Measurements from ENCODE around the gene NAPA.
A peak's percentile ranks its signal among the peaks of the same experiment; 100 is the strongest.

NAPA gene

GRCh38 chr19:47456721-47457474 lies 58.0 kb downstream of the NAPA start:
- no peak for DNase-seq

DNA sequence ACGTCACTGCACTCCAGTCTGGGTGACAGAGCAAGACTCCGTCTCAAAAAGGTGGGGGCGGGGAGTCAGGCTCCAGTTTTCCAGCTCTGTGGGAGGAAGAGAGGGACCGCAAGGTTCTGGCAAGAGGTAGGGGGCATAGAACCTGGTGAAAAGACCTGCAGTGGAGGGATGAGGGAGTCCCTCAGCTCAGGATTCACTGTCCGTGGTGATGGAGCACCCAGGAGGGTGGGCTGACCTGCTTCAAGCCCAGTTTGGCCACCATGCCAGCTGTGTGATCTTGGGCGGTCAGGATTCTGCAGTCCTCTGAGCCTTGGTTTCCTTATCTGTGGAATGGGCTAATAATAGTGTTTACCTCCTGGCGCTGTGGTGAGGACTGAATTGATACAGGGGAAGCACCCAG lies 64.4 kb downstream of the NAPA start:
- no peak for DNase-seq

DNA sequence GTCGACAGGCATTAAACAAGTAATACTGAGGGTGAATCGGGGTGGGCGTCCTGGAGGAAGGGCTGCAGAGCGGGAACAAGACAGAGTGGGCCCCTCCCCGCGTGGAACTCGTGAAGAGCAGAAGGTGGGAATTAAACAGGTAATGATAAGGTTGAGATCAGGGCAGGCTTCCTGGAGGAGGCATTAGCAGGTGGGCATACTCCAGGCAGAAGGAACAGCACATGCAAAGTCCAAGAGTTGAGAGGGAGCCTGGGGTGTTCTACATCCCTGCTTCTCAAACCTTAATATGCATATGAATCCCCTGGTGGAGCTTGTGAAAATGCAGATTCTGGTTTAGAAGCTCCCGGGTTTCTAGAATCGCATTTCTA lies 66.5 kb downstream of the NAPA start:
- no peak for DNase-seq

- peak; percentile 51 for DNase-seq
Observed at GRCh38 chr19:47447470-47448359, 67.1 kb downstream of the NAPA start.

DNA sequence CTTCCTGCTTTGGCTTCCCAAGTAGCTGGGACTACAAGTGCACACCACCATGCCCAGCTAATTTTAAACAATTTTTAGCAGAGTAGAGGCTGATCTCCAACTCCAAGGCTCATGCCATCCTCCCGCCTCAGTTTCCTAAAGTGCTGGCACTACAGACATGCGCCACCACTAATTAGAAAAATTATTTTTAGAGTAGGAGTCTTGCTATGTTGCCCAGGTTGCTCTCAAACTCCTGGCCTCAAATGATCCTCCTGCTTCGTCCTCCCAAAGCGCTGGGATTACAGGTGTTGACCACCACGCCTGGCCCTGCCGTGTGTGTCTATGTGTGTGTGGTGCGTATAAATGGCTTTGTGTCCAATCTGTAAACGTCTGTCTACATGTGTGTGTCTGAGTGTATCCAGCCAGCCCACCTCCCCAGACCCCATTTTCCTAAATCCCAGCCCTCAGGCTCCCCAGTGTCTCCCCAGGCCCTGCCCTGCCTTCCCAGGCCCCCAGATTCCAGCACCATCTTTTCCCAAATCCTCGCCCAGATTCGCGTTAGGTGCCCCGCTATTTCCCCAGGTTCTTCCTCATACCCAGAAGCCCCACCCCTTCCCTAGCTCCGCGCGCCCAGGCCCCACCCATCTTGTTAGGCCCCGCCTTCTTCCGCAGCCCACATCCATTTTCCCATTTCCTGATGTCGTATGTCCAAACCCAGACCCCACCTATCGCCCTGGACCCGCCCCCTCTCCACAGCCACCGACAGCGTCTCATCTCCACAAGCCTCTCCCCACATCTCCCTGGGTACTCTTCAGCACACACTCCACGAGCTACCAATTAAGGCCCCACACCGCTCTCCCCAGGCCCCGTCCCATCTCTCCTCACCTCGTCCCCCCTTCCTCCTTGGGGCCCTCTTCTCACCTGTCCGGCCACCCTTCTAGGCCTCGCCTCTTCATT lies 68.1 kb downstream of the NAPA start:
- peak; percentile 19 for DNase-seq

DNA sequence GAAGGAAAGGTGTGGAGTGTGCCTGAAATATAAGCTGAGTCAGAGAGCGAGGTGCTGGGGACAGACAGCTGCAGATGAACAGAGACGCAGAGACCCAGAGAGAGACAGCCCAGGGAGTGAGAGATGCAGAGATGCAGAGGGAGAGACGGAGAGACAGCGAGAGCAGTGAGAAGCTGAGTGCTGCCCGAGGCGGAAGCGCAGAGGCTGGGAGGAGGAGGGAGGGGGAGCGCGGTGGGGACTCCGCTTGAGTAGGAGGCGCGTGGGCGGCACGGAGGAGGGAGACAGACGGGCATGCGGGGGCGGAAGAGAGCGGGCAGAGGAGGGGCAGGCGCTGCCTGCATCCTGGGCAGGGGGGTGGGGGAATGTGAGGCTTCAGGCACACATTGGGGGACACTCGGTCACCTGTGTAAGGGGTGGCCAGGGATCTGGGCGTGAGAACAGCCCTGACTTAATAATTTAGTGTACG lies 68.9 kb downstream of the NAPA start:
- DNase-seq = peak; percentile 68

DNA sequence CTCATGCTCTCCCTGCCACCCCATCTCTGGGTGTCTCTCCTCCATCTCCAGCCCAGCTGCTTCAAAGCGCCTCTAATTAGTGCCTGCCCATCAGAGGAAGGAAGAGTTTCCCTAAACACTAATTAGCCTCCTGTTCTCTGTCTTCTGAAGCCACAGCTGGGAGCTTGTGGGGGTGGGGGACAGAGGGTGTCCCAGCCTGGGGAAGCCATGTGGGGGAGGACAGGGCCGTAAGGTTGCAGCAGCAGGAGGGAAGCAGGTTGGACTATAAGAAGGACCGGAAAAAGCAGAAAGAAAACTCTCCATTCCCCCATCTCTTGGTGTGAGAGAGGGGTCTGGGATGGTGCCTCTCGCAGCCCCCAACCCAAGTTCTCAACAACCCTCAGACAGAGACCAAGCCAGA lies 69.3 kb downstream of the NAPA start:
- DNase-seq = no peak

DNA sequence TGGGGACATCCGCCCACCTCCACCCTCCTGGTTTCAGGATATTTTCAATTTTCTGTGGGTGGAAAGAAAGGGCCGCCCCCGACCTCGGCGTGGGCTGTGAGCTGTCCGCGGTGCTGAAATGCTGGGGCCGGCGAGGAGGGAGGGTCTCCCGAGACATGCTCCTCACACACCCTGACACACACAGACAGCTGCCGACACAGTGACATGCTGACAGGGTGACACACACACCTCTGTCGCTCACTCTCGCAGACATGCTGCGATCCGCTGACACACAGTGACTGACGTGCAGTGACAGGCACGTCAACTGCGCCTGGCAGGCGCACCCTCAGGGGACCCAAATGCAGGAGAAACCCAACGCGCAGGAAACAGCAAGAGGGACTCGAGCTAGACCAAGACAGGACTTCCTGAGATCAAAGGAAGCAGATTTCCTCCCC lies 70.5 kb downstream of the NAPA start:
- peak; percentile 52 for DNase-seq

- DNase-seq = no peak
Observed at GRCh38 chr19:47443331-47443730, 71.5 kb downstream of the NAPA start.

DNA sequence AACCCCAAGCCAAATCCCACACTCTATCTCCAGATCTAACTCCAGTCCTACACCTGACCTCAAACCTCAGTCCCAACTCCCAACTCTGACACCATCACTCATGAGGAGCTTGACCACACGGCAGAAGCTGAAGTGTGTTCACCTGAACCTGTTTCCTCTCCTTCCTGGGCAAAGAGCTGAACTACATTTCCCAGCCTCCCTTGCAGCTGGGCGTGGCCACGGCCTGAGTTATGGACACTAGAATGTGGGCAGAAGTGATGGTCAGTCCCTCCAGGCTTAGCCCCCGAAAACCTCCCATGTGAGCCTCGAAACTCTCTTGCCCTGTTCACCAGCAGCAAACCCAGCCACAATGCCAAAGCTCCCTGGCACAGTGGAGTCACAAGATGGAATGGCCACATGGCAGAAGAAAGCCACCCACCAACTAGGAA lies 76.1 kb downstream of the NAPA start:
- DNase-seq = no peak
